Ramos (cell line): ENCODE data around the gene TIGD2.

Experiments used
- in situ Hi-C: fragments of 300-500 bp; cut with MboI; formaldehyde crosslinking; loops from one replicate; pipeline ENCODE4 v1.14.3; 2022; ENCODE audit warnings: low sequenced_read_pairs; ENCODE audit not compliant: unreplicated experiment

Gene TIGD2

GRCh38 chr4:89110986-89111832 lies at the start of gene TIGD2:
TSS of gene TIGD2 (plus strand) at chr4:89111533. CDS start at chr4:89112975, 1,442 bp downstream.
- in situ Hi-C loops, result no loop called here

- in situ Hi-C loops, result no loop called here
Observed at GRCh38 chr4:89064848-89065247, 46.5 kb upstream of the TIGD2 start.

GRCh38 chr4:89067417-89067816 lies 43.9 kb upstream of the TIGD2 start:
- in situ Hi-C loops, result no loop called here

GRCh38 chr4:89069481-89069880 lies 41.9 kb upstream of the TIGD2 start:
- in situ Hi-C loops, result no loop called here

GRCh38 chr4:89070041-89070440 lies 41.3 kb upstream of the TIGD2 start:
- in situ Hi-C loops, result no loop called here

GRCh38 chr4:89071311-89071710 lies 40.0 kb upstream of the TIGD2 start:
- in situ Hi-C loops, result no loop called here

GRCh38 chr4:89072921-89073320 lies 38.4 kb upstream of the TIGD2 start:
- in situ Hi-C loops, result no loop called here

GRCh38 chr4:89077761-89078160 lies 33.6 kb upstream of the TIGD2 start:
- in situ Hi-C loops, result no loop called here

GRCh38 chr4:89078300-89078699 lies 33.0 kb upstream of the TIGD2 start:
- in situ Hi-C loops, result no loop called here

- in situ Hi-C loops, result no loop called here
Observed at GRCh38 chr4:89099034-89099433, 12.3 kb upstream of the TIGD2 start.

- in situ Hi-C loops, result no loop called here
Observed at GRCh38 chr4:89099471-89099870, 11.9 kb upstream of the TIGD2 start.

GRCh38 chr4:89100853-89101252 lies 10.5 kb upstream of the TIGD2 start:
- in situ Hi-C loops, result no loop called here

- in situ Hi-C loops, result no loop called here
Observed at GRCh38 chr4:89101256-89102161, 9.8 kb upstream of the TIGD2 start.

- in situ Hi-C loops, result no loop called here
Observed at GRCh38 chr4:89105726-89106125, 5.6 kb upstream of the TIGD2 start.

- in situ Hi-C loops, result no loop called here
Observed at GRCh38 chr4:89108091-89108490, 3.2 kb upstream of the TIGD2 start.

- in situ Hi-C loops, result no loop called here
Observed at GRCh38 chr4:89109841-89110540, 1.3 kb upstream of the TIGD2 start.

- in situ Hi-C loops, result no loop called here
Observed at GRCh38 chr4:89110541-89110985, 770 bp upstream of the TIGD2 start.

GRCh38 chr4:89111833-89112563 lies 665 bp downstream of the TIGD2 start:
- in situ Hi-C loops, result no loop called here

- in situ Hi-C loops, result no loop called here
Observed at GRCh38 chr4:89113415-89113814, 2.1 kb downstream of the TIGD2 start.

GRCh38 chr4:89114100-89114499 lies 2.8 kb downstream of the TIGD2 start:
- in situ Hi-C loops, result no loop called here
